WTC11 (cell line): ENCODE results near the gene RDH12. TPM values are rescaled to one million over a fixed set of nuclear protein-coding genes. Genes with fewer than 3 reads are reported as not detected.
A peak's percentile ranks its signal among the peaks of the same experiment; 100 is the strongest.

Source experiments
- ATAC-seq: fragments of 200-7000 bp; cut with Tn5 transposase; 2 replicates; pipeline ENCODE4 v1.10.0; 2021; ENCODE audit warnings: mild to moderate bottlenecking, moderate library complexity
- CTCF ChIA-PET: fragments of 300-600 bp; sonication (Branson Sonifier 250); formaldehyde crosslinking; loops from one replicate; lab custom pipeline; 2021; ENCODE audit warnings: antibody characterized with exemption; lab: Charles Lee
- POLR2A ChIA-PET: fragments of 350-600 bp; sonication (Branson Sonifier 250); formaldehyde crosslinking; loops from one replicate; lab custom pipeline; 2021; ENCODE audit warnings: antibody characterized with exemption; lab: Charles Lee
- DNase-seq: peaks from one replicate; pipeline ENCODE4 v3.0.0; 2021; ENCODE audit warnings: low spot score
- H3K27ac Mint-ChIP-seq: 2 replicates; pipeline ENCODE4 v1.8.0; 2021; ENCODE audit warnings: mixed read lengths
- H3K27me3 Mint-ChIP-seq: 2 replicates; pipeline ENCODE4 v1.8.0; 2021; ENCODE audit warnings: low read depth, mild to moderate bottlenecking, moderate library complexity, mixed read lengths
- H3K36me3 Mint-ChIP-seq: 2 replicates; pipeline ENCODE4 v1.8.0; 2021; ENCODE audit warnings: mixed read lengths
- H3K4me1 Mint-ChIP-seq: 2 replicates; pipeline ENCODE4 v1.8.0; 2022; ENCODE audit warnings: mixed read lengths
- H3K4me3 Mint-ChIP-seq: 2 replicates; pipeline ENCODE4 v1.8.0; 2021; ENCODE audit warnings: mild to moderate bottlenecking, moderate library complexity, mixed read lengths
- H3K9me3 Mint-ChIP-seq: 2 replicates; pipeline ENCODE4 v1.8.0; 2021; ENCODE audit warnings: mixed read lengths
- CTCF ChIP-seq: fragments of 200-600 bp; IDR thresholded peaks from 2 replicates; pipeline ENCODE4 v1.8.0; 2022; ENCODE audit warnings: antibody characterized with exemption
- E2F1 ChIP-seq: sonication (generic); formaldehyde crosslinking; IDR thresholded peaks from 2 replicates; pipeline ENCODE4 v1.8.0; 2022; ENCODE audit warnings: mild to moderate bottlenecking, missing genetic modification reagents
- EMX1 ChIP-seq: fragments of 250-450 bp; sonication (Bioruptor Pico); IDR thresholded peaks from 2 replicates; pipeline ENCODE4 v1.8.0; 2021; ENCODE audit warnings: mild to moderate bottlenecking
- FOXK1 ChIP-seq: sonication (generic); formaldehyde crosslinking; IDR thresholded peaks from 2 replicates; pipeline ENCODE4 v1.8.0; 2022; ENCODE audit warnings: mild to moderate bottlenecking, moderate library complexity, missing genetic modification reagents
- FOXP4 ChIP-seq: sonication (generic); formaldehyde crosslinking; IDR thresholded peaks from 2 replicates; pipeline ENCODE4 v1.8.0; 2022; ENCODE audit warnings: mild to moderate bottlenecking, missing genetic modification reagents
- GTF2I ChIP-seq: fragments of 250-450 bp; sonication (Bioruptor Pico); conservative IDR thresholded peaks from 2 replicates; pipeline ENCODE4 v1.4.0; 2021; ENCODE audit warnings: mild to moderate bottlenecking
- JAZF1 ChIP-seq: fragments of 250-450 bp; sonication (Bioruptor Pico); IDR thresholded peaks from 2 replicates; pipeline ENCODE4 v1.9.0; 2021; ENCODE audit warnings: moderate library complexity, mild to moderate bottlenecking, inconsistent platforms
- KAT7 ChIP-seq: sonication (generic); formaldehyde crosslinking; IDR thresholded peaks from 2 replicates; pipeline ENCODE4 v1.8.1; 2023; ENCODE audit warnings: missing genetic modification reagents, mild to moderate bottlenecking, borderline replicate concordance
- NR3C1 ChIP-seq: sonication (generic); formaldehyde crosslinking; conservative IDR thresholded peaks from 2 replicates; pipeline ENCODE4 v1.8.1; 2023; ENCODE audit warnings: low read depth, mild to moderate bottlenecking, missing genetic modification reagents
- PRRX2 ChIP-seq: fragments of 250-450 bp; sonication (Bioruptor Pico); IDR thresholded peaks from 2 replicates; pipeline ENCODE4 v1.8.0; 2021; ENCODE audit warnings: mild to moderate bottlenecking
- SP1 ChIP-seq: sonication (generic); formaldehyde crosslinking; conservative IDR thresholded peaks from 2 replicates; pipeline ENCODE4 v1.8.1; 2022; ENCODE audit warnings: missing genetic modification reagents
- TEAD1 ChIP-seq: sonication (generic); formaldehyde crosslinking; IDR thresholded peaks from 2 replicates; pipeline ENCODE4 v1.8.0; 2022; ENCODE audit warnings: mild to moderate bottlenecking, missing genetic modification reagents
- ZSCAN18 ChIP-seq: fragments of 250-450 bp; sonication (Bioruptor Pico); IDR thresholded peaks from 2 replicates; pipeline ENCODE4 v2.1.2; 2022; ENCODE audit warnings: mild to moderate bottlenecking, moderate library complexity
- total RNA-seq: library from RNA; stranded (reverse); gene quantifications from 3 replicates; pipeline ENCODE4 v1.2.3, GENCODE V29; 2021
- TF ChIP-seq, protein P1 (sequence below): sonication (generic); formaldehyde crosslinking; IDR thresholded peaks from 2 replicates; pipeline ENCODE4 v1.8.1; 2023; ENCODE audit warnings: mild to moderate bottlenecking, missing genetic modification reagents
- TF ChIP-seq, protein P2 (sequence below): sonication (generic); formaldehyde crosslinking; IDR thresholded peaks from 2 replicates; pipeline ENCODE4 v1.8.0; 2023; ENCODE audit warnings: mild to moderate bottlenecking, missing genetic modification reagents
- TF ChIP-seq, protein P3 (sequence below): sonication (generic); formaldehyde crosslinking; IDR thresholded peaks from 2 replicates; pipeline ENCODE4 v1.8.0; 2022; ENCODE audit warnings: missing genetic modification reagents

Gene RDH12
- total RNA-seq, 1 experiment from 2014 or later = 0.77 TPM

GRCh38 chr14:67734675-67735074 is 33.0 kb downstream of the RDH12 start:
- H3K36me3 Mint-ChIP-seq = no peaks in the 10 kb centered on the region
- no peak overlapping the region for H3K4me3 Mint-ChIP-seq
- TF ChIP-seq FOXK1 (CRISPR knock-in tag) = no peak
- TF ChIP-seq JAZF1 (CRISPR knock-in tag) = no peak
- H3K27me3 Mint-ChIP-seq = no peaks in the 10 kb centered on the region
- DNase-seq (no peak), ATAC-seq (peak; percentile 99)
- POLR2A ChIA-PET = no interaction called here
- CTCF ChIA-PET = interaction anchor here (0.8 to 2.0 kb wide), 4 partner anchors 13 to 306 kb away, joined by 3 to 8 read pairs (median 3); partner anchors contain the start of gene RDH11
- H3K9me3 Mint-ChIP-seq = no peaks in the 10 kb centered on the region
- H3K27ac Mint-ChIP-seq = 0 out of 2 replicates have a peak overlapping the region, but pooled peaks have one; percentile 15
- H3K4me1 Mint-ChIP-seq = peaks cover 12% of the 10 kb centered on the region

GRCh38 chr14:67735336-67736147 is 33.9 kb downstream of the RDH12 start:
- ChIA-PET CTCF (interaction anchor here (0.8 to 2.0 kb wide), 3 partner anchors 14 to 307 kb away, joined by 3 to 8 read pairs (median 3); no protein-coding TSS in a partner anchor), POLR2A (no interaction called here)
- Mint-ChIP-seq H3K27ac (no peak overlapping the region), H3K4me3 (no peak overlapping the region), H3K27me3 (no peaks in the 10 kb centered on the region), H3K36me3 (no peaks in the 10 kb centered on the region), H3K4me1 (peaks cover 8% of the 10 kb centered on the region; the same call in 1 of the 2 replicates), H3K9me3 (no peaks in the 10 kb centered on the region)
- DNase-seq = no peak
- ATAC-seq = no peak
- TF ChIP-seq ZSCAN18 (CRISPR knock-in tag) (no peak), FOXP4 (CRISPR knock-in tag) (no peak), GTF2I (CRISPR knock-in tag) (no peak), EMX1 (CRISPR knock-in tag) (no peak), SP1 (CRISPR knock-in tag) (no peak), TEAD1 (CRISPR knock-in tag) (no peak), FOXK1 (CRISPR knock-in tag) (no peak), E2F1 (CRISPR knock-in tag) (no peak), KAT7 (CRISPR knock-in tag) (no peak), CTCF (no peak), NR3C1 (no peak), PRRX2 (no peak), JAZF1 (CRISPR knock-in tag) (no peak)
- TF ChIP-seq, protein P1, sequence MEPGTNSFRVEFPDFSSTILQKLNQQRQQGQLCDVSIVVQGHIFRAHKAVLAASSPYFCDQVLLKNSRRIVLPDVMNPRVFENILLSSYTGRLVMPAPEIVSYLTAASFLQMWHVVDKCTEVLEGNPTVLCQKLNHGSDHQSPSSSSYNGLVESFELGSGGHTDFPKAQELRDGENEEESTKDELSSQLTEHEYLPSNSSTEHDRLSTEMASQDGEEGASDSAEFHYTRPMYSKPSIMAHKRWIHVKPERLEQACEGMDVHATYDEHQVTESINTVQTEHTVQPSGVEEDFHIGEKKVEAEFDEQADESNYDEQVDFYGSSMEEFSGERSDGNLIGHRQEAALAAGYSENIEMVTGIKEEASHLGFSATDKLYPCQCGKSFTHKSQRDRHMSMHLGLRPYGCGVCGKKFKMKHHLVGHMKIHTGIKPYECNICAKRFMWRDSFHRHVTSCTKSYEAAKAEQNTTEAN = no peak
- TF ChIP-seq, protein P2, sequence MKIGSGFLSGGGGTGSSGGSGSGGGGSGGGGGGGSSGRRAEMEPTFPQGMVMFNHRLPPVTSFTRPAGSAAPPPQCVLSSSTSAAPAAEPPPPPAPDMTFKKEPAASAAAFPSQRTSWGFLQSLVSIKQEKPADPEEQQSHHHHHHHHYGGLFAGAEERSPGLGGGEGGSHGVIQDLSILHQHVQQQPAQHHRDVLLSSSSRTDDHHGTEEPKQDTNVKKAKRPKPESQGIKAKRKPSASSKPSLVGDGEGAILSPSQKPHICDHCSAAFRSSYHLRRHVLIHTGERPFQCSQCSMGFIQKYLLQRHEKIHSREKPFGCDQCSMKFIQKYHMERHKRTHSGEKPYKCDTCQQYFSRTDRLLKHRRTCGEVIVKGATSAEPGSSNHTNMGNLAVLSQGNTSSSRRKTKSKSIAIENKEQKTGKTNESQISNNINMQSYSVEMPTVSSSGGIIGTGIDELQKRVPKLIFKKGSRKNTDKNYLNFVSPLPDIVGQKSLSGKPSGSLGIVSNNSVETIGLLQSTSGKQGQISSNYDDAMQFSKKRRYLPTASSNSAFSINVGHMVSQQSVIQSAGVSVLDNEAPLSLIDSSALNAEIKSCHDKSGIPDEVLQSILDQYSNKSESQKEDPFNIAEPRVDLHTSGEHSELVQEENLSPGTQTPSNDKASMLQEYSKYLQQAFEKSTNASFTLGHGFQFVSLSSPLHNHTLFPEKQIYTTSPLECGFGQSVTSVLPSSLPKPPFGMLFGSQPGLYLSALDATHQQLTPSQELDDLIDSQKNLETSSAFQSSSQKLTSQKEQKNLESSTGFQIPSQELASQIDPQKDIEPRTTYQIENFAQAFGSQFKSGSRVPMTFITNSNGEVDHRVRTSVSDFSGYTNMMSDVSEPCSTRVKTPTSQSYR = no peak
- TF ChIP-seq, protein P3, sequence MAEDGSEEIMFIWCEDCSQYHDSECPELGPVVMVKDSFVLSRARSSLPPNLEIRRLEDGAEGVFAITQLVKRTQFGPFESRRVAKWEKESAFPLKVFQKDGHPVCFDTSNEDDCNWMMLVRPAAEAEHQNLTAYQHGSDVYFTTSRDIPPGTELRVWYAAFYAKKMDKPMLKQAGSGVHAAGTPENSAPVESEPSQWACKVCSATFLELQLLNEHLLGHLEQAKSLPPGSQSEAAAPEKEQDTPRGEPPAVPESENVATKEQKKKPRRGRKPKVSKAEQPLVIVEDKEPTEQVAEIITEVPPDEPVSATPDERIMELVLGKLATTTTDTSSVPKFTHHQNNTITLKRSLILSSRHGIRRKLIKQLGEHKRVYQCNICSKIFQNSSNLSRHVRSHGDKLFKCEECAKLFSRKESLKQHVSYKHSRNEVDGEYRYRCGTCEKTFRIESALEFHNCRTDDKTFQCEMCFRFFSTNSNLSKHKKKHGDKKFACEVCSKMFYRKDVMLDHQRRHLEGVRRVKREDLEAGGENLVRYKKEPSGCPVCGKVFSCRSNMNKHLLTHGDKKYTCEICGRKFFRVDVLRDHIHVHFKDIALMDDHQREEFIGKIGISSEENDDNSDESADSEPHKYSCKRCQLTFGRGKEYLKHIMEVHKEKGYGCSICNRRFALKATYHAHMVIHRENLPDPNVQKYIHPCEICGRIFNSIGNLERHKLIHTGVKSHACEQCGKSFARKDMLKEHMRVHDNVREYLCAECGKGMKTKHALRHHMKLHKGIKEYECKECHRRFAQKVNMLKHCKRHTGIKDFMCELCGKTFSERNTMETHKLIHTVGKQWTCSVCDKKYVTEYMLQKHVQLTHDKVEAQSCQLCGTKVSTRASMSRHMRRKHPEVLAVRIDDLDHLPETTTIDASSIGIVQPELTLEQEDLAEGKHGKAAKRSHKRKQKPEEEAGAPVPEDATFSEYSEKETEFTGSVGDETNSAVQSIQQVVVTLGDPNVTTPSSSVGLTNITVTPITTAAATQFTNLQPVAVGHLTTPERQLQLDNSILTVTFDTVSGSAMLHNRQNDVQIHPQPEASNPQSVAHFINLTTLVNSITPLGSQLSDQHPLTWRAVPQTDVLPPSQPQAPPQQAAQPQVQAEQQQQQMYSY = no peak
